EH (cell line): ENCODE measurements around the gene EDA.
"Not testable (repeated sequence)": the region's sequence is repeated elsewhere in the genome, so short reads cannot be mapped to it uniquely, and the experiment has no call there.

Source experiments
- DNase-seq: peaks from one replicate; pipeline ENCODE4 v3.0.0-alpha.2; 2015; ENCODE audit warnings: low read depth

EDA gene

GRCh38 chrX:69959712-69960111 is 343.8 kb downstream of the EDA start:
- no peak for DNase-seq

GRCh38 chrX:69961365-69962072 is 345.6 kb downstream of the EDA start:
- no peak for DNase-seq

- no peak for DNase-seq
Observed at GRCh38 chrX:69968950-69969349, 353.0 kb downstream of the EDA start.

GRCh38 chrX:69969460-69969859 is 353.5 kb downstream of the EDA start:
- DNase-seq, result no peak

GRCh38 chrX:69987691-69988090 is 371.8 kb downstream of the EDA start:
- DNase-seq, result no peak

GRCh38 chrX:69988955-69989394 is 373.1 kb downstream of the EDA start:
- DNase-seq, result no peak

- DNase-seq, result no peak
Observed at GRCh38 chrX:69991685-69992084, 375.8 kb downstream of the EDA start.

GRCh38 chrX:69993494-69993893 is 377.6 kb downstream of the EDA start:
- no peak for DNase-seq

GRCh38 chrX:69995362-69996112 is 379.6 kb downstream of the EDA start:
- DNase-seq, result no peak

GRCh38 chrX:69996113-69996468 is 380.2 kb downstream of the EDA start:
- DNase-seq, result no peak

GRCh38 chrX:69998299-69998698 is 382.4 kb downstream of the EDA start:
- not testable (repeated sequence) for DNase-seq

- no peak for DNase-seq
Observed at GRCh38 chrX:70001269-70001668, 385.4 kb downstream of the EDA start.

GRCh38 chrX:70001708-70002341 is 385.9 kb downstream of the EDA start:
- DNase-seq, result no peak

- DNase-seq, result no peak
Observed at GRCh38 chrX:70007946-70008345, 392.0 kb downstream of the EDA start.

- no peak for DNase-seq
Observed at GRCh38 chrX:70009049-70009448, 393.1 kb downstream of the EDA start.

- DNase-seq, result no peak
Observed at GRCh38 chrX:70009970-70010369, 394.1 kb downstream of the EDA start.

- no peak for DNase-seq
Observed at GRCh38 chrX:70012756-70013155, 396.8 kb downstream of the EDA start.

- DNase-seq, result no peak
Observed at GRCh38 chrX:70013466-70014381, 397.8 kb downstream of the EDA start.

- DNase-seq, result no peak
Observed at GRCh38 chrX:70016513-70016912, 400.6 kb downstream of the EDA start.

GRCh38 chrX:70022616-70023015 is 406.7 kb downstream of the EDA start:
- DNase-seq, result no peak

- DNase-seq, result peak; percentile 21
Observed at GRCh38 chrX:70025464-70025863, 409.6 kb downstream of the EDA start.
